SH-SY5Y (cell line): ENCODE results near the gene AKAP10.

Source experiments
- GATA2 ChIP-seq: IDR thresholded peaks from 2 replicates; pipeline ENCODE4 v1.6.1; 2011; ENCODE audit warnings: mild to moderate bottlenecking, low read depth, low read length
- GATA3 ChIP-seq: IDR thresholded peaks from 2 replicates; pipeline ENCODE4 v1.6.1; 2011; ENCODE audit warnings: low read depth, mild to moderate bottlenecking, low read length, moderate library complexity

DNA sequence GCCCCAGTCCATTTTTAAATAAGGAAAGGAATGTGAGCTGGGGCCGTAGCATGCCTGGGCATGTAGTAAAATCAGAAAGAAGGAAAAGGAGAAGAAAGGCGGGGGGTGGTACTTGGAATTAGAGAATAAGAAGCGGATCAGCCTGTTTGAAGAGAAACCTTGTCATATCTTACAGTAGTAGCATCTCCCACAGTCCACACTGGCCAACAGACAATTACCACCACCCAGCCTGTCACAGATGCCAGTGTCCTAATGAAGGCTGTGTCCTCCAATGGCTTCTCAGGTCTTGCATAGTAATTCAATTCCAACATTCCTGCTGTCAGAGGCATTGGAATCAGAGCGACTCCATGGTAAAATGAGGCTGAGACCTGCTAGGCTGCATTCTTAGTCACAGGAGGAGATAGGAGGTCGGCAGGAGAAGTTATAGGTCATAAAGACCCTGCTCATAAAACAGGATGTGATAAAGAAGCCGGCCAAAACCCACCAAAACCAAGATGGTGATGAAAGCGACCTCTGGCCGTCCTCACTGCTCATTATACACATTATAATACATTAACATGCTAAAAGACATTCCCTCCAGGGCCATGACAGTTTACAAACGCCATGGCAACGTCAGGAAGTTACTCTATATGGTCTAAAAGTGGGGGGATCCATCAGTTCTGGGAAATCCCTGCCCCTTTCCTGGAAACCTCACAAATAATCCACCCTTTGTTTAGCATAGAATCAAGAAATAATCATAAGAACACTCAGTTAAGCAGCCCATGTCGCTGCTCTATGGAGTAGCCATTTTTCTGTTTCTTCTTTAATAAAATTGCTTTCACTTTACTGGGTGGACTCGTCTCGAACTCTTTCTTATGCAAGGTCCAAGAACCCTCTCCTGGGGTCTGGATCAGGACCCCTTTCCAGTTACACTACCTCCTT, 9.6 kb upstream of the AKAP10 start:
- TF ChIP-seq GATA2, result no peak
- no peak for TF ChIP-seq GATA3
